ENCODE measurements around the gene RERE. TPM values are rescaled to one million over a fixed set of nuclear protein-coding genes. Genes with fewer than 3 reads are reported as not detected.
"Not testable (repeated sequence)": the region's sequence is repeated elsewhere in the genome, so short reads cannot be mapped to it uniquely, and the experiment has no call there.

RERE gene
- total RNA-seq, 1 donor, result 55.0 TPM

DNA sequence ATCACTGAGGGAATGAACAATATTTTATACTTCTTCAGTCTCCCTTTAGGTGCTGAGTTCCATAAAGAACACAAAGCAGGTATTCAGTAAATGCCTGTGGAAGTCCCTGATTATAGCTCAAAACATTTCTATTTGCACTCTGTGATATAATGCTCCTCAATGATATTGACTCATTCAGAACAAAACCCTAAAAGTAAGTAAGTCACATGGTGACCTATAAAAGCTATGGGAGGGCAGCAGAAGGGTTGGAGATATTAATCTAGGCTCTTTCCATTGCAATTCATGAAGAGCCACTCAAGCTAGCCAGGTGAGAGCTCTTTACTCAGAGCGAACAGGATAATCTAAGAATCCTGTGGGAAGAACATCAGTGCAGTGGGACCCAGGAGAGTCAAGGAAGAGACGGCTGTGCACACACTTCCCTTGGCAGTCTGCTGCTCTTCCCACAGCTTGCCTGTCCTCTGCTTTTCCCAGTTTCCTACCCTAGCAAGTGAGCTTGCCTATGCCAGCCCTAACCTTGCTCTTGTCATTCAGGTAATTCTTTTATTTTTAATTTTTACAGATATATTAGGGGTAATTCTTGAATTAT, 197.4 kb downstream of the RERE start:
- H3K4me1 ChIP-seq (ENCODE audit: insufficient read depth, low read length); H2AFZ ChIP-seq (ENCODE audit: low read length); H4K20me1 ChIP-seq (ENCODE audit: insufficient read depth, low read length); DNase-seq (ENCODE audit: insufficient read length, low spot score, missing footprints); H3K9me3 ChIP-seq (ENCODE audit: low read depth, low read length); H3K27ac ChIP-seq (ENCODE audit: low read depth, low read length); H3K4me3 ChIP-seq (ENCODE audit: insufficient read depth, low read length); H3K27me3 ChIP-seq (ENCODE audit: insufficient read depth, low read length); H3K36me3 ChIP-seq (ENCODE audit: insufficient read depth, low read length); H3K4me2 ChIP-seq (ENCODE audit: insufficient read depth, low read length): not testable (repeated sequence)
- peaks cover 10% of the 10 kb centered on the region for H3K79me2 ChIP-seq (ENCODE audit: insufficient read depth, low read length)

DNA sequence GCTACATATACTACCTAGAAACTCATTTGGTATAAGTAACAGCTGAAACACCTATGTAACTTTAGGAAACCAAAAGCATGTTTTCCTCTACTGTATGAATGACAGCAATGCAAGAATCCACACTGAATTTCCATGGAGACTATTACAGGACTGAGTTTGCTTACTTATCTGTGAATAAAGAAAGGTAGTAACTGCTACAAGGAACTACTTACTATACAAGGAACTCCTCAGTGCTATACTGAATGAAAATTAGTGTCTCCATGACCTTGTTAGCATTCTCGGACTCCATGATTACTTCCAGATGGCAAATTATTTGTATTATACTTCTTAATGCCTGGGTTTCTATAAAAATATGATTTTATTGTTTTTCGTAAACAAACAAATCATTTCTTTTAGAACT, 198.0 kb downstream of the RERE start:
- not testable (repeated sequence) for H2AFZ ChIP-seq (ENCODE audit: low read length); H3K27ac ChIP-seq (ENCODE audit: low read depth, low read length); H3K9me3 ChIP-seq (ENCODE audit: low read depth, low read length); DNase-seq (ENCODE audit: insufficient read length, low spot score, missing footprints); H3K4me2 ChIP-seq (ENCODE audit: insufficient read depth, low read length); H3K4me3 ChIP-seq (ENCODE audit: insufficient read depth, low read length); H4K20me1 ChIP-seq (ENCODE audit: insufficient read depth, low read length); H3K4me1 ChIP-seq (ENCODE audit: insufficient read depth, low read length); H3K27me3 ChIP-seq (ENCODE audit: insufficient read depth, low read length); H3K36me3 ChIP-seq (ENCODE audit: insufficient read depth, low read length)
- H3K79me2 ChIP-seq (ENCODE audit: insufficient read depth, low read length), result peaks cover 12% of the 10 kb centered on the region

DNA sequence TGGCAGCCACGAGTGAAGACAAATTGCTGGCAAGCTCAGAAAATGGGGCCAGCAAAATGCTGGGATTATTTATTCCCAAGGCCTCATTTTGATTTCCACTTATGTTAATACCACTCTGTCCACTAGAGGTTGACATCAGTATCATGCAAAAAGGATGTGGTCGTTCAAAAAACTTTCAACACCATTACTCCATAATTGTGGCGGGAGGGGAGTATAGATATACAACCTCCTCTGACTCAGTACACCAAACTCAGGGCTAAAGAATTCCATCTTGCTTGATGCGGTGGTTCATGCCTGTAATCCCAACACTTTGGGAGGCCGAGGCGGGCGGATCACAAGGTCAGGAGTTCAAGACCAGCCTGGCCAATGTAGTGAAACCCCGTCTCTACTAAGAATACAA, 200.6 kb downstream of the RERE start:
- not testable (repeated sequence) for DNase-seq (ENCODE audit: insufficient read length, low spot score, missing footprints); H2AFZ ChIP-seq (ENCODE audit: low read length); H3K36me3 ChIP-seq (ENCODE audit: insufficient read depth, low read length); H4K20me1 ChIP-seq (ENCODE audit: insufficient read depth, low read length); H3K9me3 ChIP-seq (ENCODE audit: low read depth, low read length); H3K27ac ChIP-seq (ENCODE audit: low read depth, low read length); H3K4me3 ChIP-seq (ENCODE audit: insufficient read depth, low read length); H3K27me3 ChIP-seq (ENCODE audit: insufficient read depth, low read length); H3K4me1 ChIP-seq (ENCODE audit: insufficient read depth, low read length); H3K4me2 ChIP-seq (ENCODE audit: insufficient read depth, low read length)
- peaks cover 13% of the 10 kb centered on the region for H3K79me2 ChIP-seq (ENCODE audit: insufficient read depth, low read length)
- TF ChIP-seq, protein P1, sequence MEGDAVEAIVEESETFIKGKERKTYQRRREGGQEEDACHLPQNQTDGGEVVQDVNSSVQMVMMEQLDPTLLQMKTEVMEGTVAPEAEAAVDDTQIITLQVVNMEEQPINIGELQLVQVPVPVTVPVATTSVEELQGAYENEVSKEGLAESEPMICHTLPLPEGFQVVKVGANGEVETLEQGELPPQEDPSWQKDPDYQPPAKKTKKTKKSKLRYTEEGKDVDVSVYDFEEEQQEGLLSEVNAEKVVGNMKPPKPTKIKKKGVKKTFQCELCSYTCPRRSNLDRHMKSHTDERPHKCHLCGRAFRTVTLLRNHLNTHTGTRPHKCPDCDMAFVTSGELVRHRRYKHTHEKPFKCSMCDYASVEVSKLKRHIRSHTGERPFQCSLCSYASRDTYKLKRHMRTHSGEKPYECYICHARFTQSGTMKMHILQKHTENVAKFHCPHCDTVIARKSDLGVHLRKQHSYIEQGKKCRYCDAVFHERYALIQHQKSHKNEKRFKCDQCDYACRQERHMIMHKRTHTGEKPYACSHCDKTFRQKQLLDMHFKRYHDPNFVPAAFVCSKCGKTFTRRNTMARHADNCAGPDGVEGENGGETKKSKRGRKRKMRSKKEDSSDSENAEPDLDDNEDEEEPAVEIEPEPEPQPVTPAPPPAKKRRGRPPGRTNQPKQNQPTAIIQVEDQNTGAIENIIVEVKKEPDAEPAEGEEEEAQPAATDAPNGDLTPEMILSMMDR (IDR thresholded peaks at IDR 0.05; ENCODE audit: extremely low read depth, low read depth, low read length), result peak; percentile 46

DNA sequence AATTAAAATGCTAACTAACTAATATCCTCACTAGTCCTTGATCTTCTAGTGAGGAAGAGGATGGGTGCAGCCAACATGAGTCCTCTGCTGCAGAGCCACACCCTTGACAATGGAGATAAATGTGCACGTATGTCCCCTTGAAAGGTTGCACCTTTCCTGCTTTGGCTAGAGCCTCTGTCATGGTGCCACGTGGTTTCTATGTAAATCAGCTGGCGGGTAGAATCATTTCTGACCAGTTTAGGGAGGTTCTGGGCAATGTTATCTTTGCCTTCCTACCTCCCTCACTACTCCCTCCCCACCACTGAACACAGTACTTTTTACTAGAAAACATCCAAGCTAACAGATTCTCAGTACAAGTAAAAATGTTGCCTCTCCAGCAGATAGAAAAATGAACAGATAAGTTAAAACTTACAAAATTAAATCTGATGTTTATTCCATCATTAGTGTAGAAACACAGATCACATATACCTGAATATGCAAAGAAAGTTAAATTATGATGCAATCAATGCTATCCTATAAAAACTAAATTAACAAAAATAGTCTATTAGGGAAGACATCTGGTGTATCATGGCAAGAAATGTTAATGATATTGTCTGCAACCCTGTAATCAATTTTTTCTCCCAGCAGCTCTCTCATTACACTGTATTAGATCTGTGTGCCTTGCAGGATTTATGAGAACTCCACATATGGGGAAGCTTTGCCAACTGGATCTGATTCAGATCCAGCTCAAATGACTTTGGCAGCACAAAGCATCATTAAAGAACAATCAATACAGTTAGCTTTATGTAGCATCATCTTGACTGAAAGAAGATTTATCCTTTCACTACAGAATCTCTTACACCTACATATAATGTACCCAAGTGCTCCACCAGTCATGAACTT, 205.6 kb downstream of the RERE start:
- H3K4me3 ChIP-seq (ENCODE audit: insufficient read depth, low read length); H3K36me3 ChIP-seq (ENCODE audit: insufficient read depth, low read length); H3K4me1 ChIP-seq (ENCODE audit: insufficient read depth, low read length); H3K9me3 ChIP-seq (ENCODE audit: low read depth, low read length); H3K79me2 ChIP-seq (ENCODE audit: insufficient read depth, low read length); DNase-seq (ENCODE audit: insufficient read length, low spot score, missing footprints); H2AFZ ChIP-seq (ENCODE audit: low read length); H3K27ac ChIP-seq (ENCODE audit: low read depth, low read length); H3K27me3 ChIP-seq (ENCODE audit: insufficient read depth, low read length); H3K4me2 ChIP-seq (ENCODE audit: insufficient read depth, low read length); H4K20me1 ChIP-seq (ENCODE audit: insufficient read depth, low read length): not testable (repeated sequence)

DNA sequence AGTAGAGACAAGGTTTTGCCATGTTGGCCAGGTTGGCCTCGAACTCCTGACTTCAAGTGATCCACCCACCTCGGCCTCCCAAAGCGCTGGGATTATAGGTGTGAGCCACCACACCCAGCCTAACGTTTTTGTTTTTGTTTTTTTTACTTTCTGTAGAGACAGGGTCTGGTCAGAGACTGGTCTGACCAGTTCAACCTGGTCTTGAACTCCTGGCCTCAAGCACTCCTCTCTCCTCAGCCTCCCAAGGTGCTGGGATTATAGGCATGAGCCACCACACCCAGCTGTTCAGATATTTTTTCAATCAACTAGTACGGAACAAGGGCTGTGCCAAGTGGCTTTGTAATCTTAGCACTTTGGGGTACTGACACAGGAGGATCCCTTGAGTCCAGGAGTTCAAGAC, 209.5 kb downstream of the RERE start:
- no peaks in the 10 kb centered on the region for H3K4me1 ChIP-seq (ENCODE audit: insufficient read depth, low read length)
- H3K4me3 ChIP-seq (ENCODE audit: insufficient read depth, low read length), result no peak overlapping the region
- H3K4me2 ChIP-seq (ENCODE audit: insufficient read depth, low read length), result no peak overlapping the region
- TF ChIP-seq, protein P1 (IDR thresholded peaks at IDR 0.05; ENCODE audit: extremely low read depth, low read depth, low read length), result no peak
- peaks cover 2% of the 10 kb centered on the region for H3K79me2 ChIP-seq (ENCODE audit: insufficient read depth, low read length)
- no peaks in the 10 kb centered on the region for H3K36me3 ChIP-seq (ENCODE audit: insufficient read depth, low read length)
- no peak overlapping the region for H3K27ac ChIP-seq (ENCODE audit: low read depth, low read length)
- no peaks in the 10 kb centered on the region for H3K27me3 ChIP-seq (ENCODE audit: insufficient read depth, low read length)
- H2AFZ ChIP-seq (ENCODE audit: low read length), result no peak overlapping the region
- no peaks in the 10 kb centered on the region for H4K20me1 ChIP-seq (ENCODE audit: insufficient read depth, low read length)
- no peak for DNase-seq (ENCODE audit: insufficient read length, low spot score, missing footprints)
- no peaks in the 10 kb centered on the region for H3K9me3 ChIP-seq (ENCODE audit: low read depth, low read length)

All from osteoblast (primary cell).